Right lobe of liver (tissue), 6 donors: ENCODE measurements around the gene HOXC13. TPM values are rescaled to one million over a fixed set of nuclear protein-coding genes. Genes with fewer than 3 reads are reported as not detected.
A peak's percentile ranks its signal among the peaks of the same experiment; 100 is the strongest.

Experiments used
- ATAC-seq, 4 donors: fragments of 200-7000 bp; cut with Tn5 transposase; one replicate each; pipeline ENCODE4 v1.9.1; 2020; ENCODE audit warnings: mild to moderate bottlenecking in 4 of 4, moderate library complexity in 4 of 4
- DNase-seq, 3 donors: peaks; one replicate each; pipeline ENCODE4 v3.0.0-alpha.2; 2020
- H3K27ac ChIP-seq, 3 donors: fragments of 200-600 bp; one replicate each; pipeline ENCODE4 v1.8.0; 2022
- H3K27me3 ChIP-seq, 2 donors: fragments of 200-600 bp; one replicate each; pipeline ENCODE4 v1.8.0; 2022
- H3K36me3 ChIP-seq, 4 donors: fragments of 200-600 bp; sonication (generic) in 1 of 4; one replicate each; pipeline versions ENCODE4 v1.5.1 to v1.8.0; 2017 to 2022; ENCODE audit warnings: control low read depth in 1 of 4
- H3K4me1 ChIP-seq, 4 donors: fragments of 200-600 bp; sonication (generic) in 1 of 4; one replicate each; pipeline versions ENCODE4 v1.5.1 to v1.8.0; 2017 to 2022; ENCODE audit warnings: control low read depth in 1 of 4
- H3K4me3 ChIP-seq, 3 donors: fragments of 200-600 bp; one replicate each; pipeline ENCODE4 v1.8.0; 2022
- H3K9me3 ChIP-seq, 4 donors: fragments of 200-600 bp; sonication (generic) in 1 of 4; one replicate each; pipeline versions ENCODE4 v1.5.1 to v1.8.0; 2017 to 2022; ENCODE audit warnings: control low read depth in 1 of 4
- CTCF ChIP-seq, 4 donors: fragments of 200-600 bp in 3 of 4; fragments of 450-650 bp in 1 of 4; IDR thresholded peaks; one replicate each; pipeline versions ENCODE4 v1.5.1 to v1.8.0; 2016 to 2022; ENCODE audit warnings: antibody characterized with exemption in 4 of 4, mild to moderate bottlenecking in 2 of 4
- POLR2A ChIP-seq: fragments of 450-650 bp; IDR thresholded peaks from one replicate; pipeline ENCODE4 v1.6.1; 2017; ENCODE audit warnings: antibody characterized with exemption, mild to moderate bottlenecking
- WGBS: methylation state at CpG from one replicate; pipeline ENCODE4 v1.1.6; 2018; ENCODE audit warnings: low coverage, low lambda C conversion rate; ENCODE audit not compliant: insufficient coverage; ENCODE audit errors: missing lambda C conversion rate; 5-methylcytosine and 5-hydroxymethylcytosine counted together
- intact Hi-C, 2 donors: fragments of 100-400 bp; cut with DNase I; formaldehyde crosslinking; loops; one replicate each; pipeline versions ENCODE4 v1.11.2 to v1.14.1; 2022
- total RNA-seq, 6 experiments: library from RNA; depleted of rRNA in 2 of 6; stranded (reverse); fragments of >200 nt in 2 of 6; fragmentation: NEBNext Ultra II Directional in 3 of 6; extraction: Animal tissue kit (Norgen Biotek cat#: 25700) in 3 of 6; gene quantifications; one replicate each; pipeline versions ENCODE4 v1.1.0 to v1.2.4, GENCODE V29; 2016 to 2023
- donor health status: DM: no; HTN: yes; CAD: no.
- donor health status: DM: no; HTN: no; CAD: no.
- donor health status: DM: no; HTN: no; CAD: no.
- donor health status: DM: no; HTN: yes; CAD: no.
- donor health status: DM: no; HTN: yes; CAD: no.

HOXC13 gene
- total RNA-seq, 6 experiments from 2014 or later = not detected

- H3K4me1 ChIP-seq = no peaks in the 10 kb centered on the region
- H3K27ac ChIP-seq = no peak overlapping the region
- DNase-seq = peak in 1 of 3 donors; percentile 28
- TF ChIP-seq POLR2A (no peak), CTCF (IDR thresholded peaks at IDR 0.05) (no peak)
- peaks cover 5 to 47% of the 10 kb centered on the region in 2 donors for H3K27me3 ChIP-seq
- H3K36me3 ChIP-seq = no peaks in the 10 kb centered on the region
- no peaks in the 10 kb centered on the region for H3K9me3 ChIP-seq
- no peak overlapping the region for H3K4me3 ChIP-seq
- intact Hi-C loops = no loop called here
- 11% methylated on average over 23 of the region's 24 CpGs for WGBS
- ATAC-seq = no peak
Measured at GRCh38 chr12:53968214-53969127, 29.8 kb downstream of the HOXC13 start.

- 19% methylated on average over 7 of the region's 12 CpGs for WGBS
- DNase-seq (peak in 1 of 3 donors; percentile 50), ATAC-seq (peak in 1 of 4 donors; percentile 45)
- H3K27me3 ChIP-seq = peaks cover 5 to 45% of the 10 kb centered on the region in 2 donors
- intact Hi-C loops = no loop called here
- no peak overlapping the region for H3K27ac ChIP-seq
- no peak overlapping the region for H3K4me3 ChIP-seq
- H3K4me1 ChIP-seq = peaks cover 0 to 3% (median 0%) of the 10 kb centered on the region in 4 donors
- H3K9me3 ChIP-seq = no peaks in the 10 kb centered on the region
- no peaks in the 10 kb centered on the region for H3K36me3 ChIP-seq
- TF ChIP-seq POLR2A (no peak), CTCF (IDR thresholded peaks at IDR 0.05) (no peak)
Measured at GRCh38 chr12:53969588-53970259, 31.1 kb downstream of the HOXC13 start.

GRCh38 chr12:53970451-53970850, 31.8 kb downstream of the HOXC13 start:
- Histone ChIP-seq H3K9me3 (no peaks in the 10 kb centered on the region), H3K4me1 (peaks cover 0 to 5% (median 0%) of the 10 kb centered on the region in 4 donors), H3K4me3 (no peak overlapping the region), H3K36me3 (no peaks in the 10 kb centered on the region), H3K27me3 (peaks cover 10 to 47% of the 10 kb centered on the region in 2 donors), H3K27ac (no peak overlapping the region)
- 2% methylated on average over 3 of the region's 4 CpGs for whole genome bisulfite sequencing
- TF ChIP-seq CTCF (IDR thresholded peaks at IDR 0.05) (no peak), POLR2A (no peak)
- ATAC-seq = no peak
- intact Hi-C loops = no loop called here
- DNase-seq = peak in 1 of 3 donors; percentile 7

GRCh38 chr12:53971129-53971528, 32.5 kb downstream of the HOXC13 start:
- peaks cover 0 to 5% (median 0%) of the 10 kb centered on the region in 4 donors for H3K4me1 ChIP-seq
- TF ChIP-seq CTCF (IDR thresholded peaks at IDR 0.05) (no peak), POLR2A (no peak)
- no peaks in the 10 kb centered on the region for H3K36me3 ChIP-seq
- H3K27me3 ChIP-seq = peaks cover 10 to 53% of the 10 kb centered on the region in 2 donors
- H3K4me3 ChIP-seq = no peak overlapping the region
- DNase-seq = no peak
- no peaks in the 10 kb centered on the region for H3K9me3 ChIP-seq
- WGBS = 57% methylated on average over 3 of the region's 3 CpGs
- no peak overlapping the region for H3K27ac ChIP-seq
- intact Hi-C loops = no loop called here
- ATAC-seq = no peak
